ENCODE data around the gene PKM. TPM values are rescaled to one million over a fixed set of nuclear protein-coding genes. Genes with fewer than 3 reads are reported as not detected.
A peak's percentile ranks its signal among the peaks of the same experiment; 100 is the strongest.

Gene PKM
- total and polyA plus RNA-seq, 2 donors (not counting 3 experiments of a cell fraction or from before 2014, with no cell fraction given) = 689 to 968 TPM

GRCh38 chr15:72154316-72154715, 76.7 kb downstream of the PKM start:
- POLR2A ChIA-PET = no interaction called here
- no peak for FAIRE-seq

DNA sequence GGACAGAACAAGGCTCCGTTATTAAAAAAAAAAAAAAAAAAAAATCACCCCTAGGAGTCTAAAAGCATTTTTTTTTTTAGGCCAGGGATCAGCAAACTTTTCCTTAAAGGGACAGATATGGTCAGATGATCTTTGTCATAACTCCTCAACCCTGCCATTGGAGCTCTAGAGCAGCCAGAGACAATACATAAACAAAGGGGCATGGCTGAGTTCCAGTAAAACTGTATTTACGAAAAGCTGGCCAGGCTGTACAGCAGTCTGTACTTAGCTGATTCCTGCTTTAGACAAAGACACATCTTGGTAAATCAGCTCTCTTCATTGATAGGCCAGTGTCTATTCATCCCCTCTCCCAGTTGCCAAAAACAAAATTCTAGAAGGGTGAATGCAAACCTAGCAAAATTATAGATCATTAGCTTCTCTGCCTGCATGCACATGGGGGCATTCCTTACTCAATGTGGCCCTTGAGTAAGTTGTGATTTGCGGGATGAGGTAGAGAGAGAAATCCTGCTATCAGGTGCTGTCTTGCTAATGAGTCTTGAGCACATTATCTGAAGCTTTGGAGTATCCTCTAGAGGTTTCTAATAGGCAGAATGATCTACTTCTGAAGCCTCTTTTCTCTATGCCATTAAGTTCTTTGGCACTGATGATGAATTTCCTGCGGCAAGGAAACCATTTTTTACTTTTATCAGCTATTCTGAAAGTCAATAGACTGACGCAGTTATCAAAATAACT, 77.6 kb downstream of the PKM start:
- H3K9me3 ChIP-seq (replicated peaks; ENCODE audit: control insufficient read depth, insufficient read depth, low read length) = no peaks in the 10 kb centered on the region
- no peaks in the 10 kb centered on the region for H3K9me1 ChIP-seq (replicated peaks; ENCODE audit: control insufficient read depth, extremely low read depth, insufficient read depth, low read length)
- dilution Hi-C loops (cut with MboI; ENCODE audit: extremely low pct_ligation_motif_present, low sequenced_read_pairs) = no loop called here
- DNase-seq (ENCODE audit: low read depth, low spot score) (peak; percentile 59), FAIRE-seq (peak; percentile 80)
- H4K20me1 ChIP-seq (replicated peaks; ENCODE audit: control insufficient read depth, extremely low read depth, insufficient read depth, low read length) = no peaks in the 10 kb centered on the region
- BruUV-seq (replicated peaks) = no TSS peak
- intact Hi-C loops (cut with micrococcal nuclease) = no loop called here
- H3K4me3 ChIP-seq (replicated peaks in 1 of 3; ENCODE audit: insufficient read depth in 1 of 3, low read depth in 1 of 3, low read length in 3 of 3) = no peak overlapping the region
- no peaks in the 10 kb centered on the region for H3K27me3 ChIP-seq (ENCODE audit: control insufficient read depth in 2 of 2, insufficient read depth in 2 of 2, low read length in 2 of 2)
- no peak overlapping the region for H3K27ac ChIP-seq (ENCODE audit: insufficient read depth, low read depth, low read length)
- TF ChIP-seq, protein P1, sequence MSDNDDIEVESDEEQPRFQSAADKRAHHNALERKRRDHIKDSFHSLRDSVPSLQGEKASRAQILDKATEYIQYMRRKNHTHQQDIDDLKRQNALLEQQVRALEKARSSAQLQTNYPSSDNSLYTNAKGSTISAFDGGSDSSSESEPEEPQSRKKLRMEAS (IDR thresholded peaks at IDR 0.05; ENCODE audit: insufficient read depth, insufficient read length) = no peak
- TF ChIP-seq EZH2 (IDR thresholded peaks at IDR 0.05; ENCODE audit: borderline replicate concordance, low read depth, low read length, severe bottlenecking) (no peak), JUN (IDR thresholded peaks at IDR 0.05; ENCODE audit: borderline replicate concordance, insufficient read depth, insufficient read length, low read depth) (no peak), MYC (IDR thresholded peaks at IDR 0.05; ENCODE audit: low read depth, low read length) (no peak), GATA2 (IDR thresholded peaks at IDR 0.05; ENCODE audit: insufficient read depth, insufficient read length, low read depth, low read length) (no peak), POLR2A (IDR thresholded peaks at IDR 0.05; ENCODE audit: low read depth, low read length) (no peak), POLR2AphosphoS5 (IDR thresholded peaks at IDR 0.05; ENCODE audit: insufficient read depth, low read depth, low read length) (no peak), FOS (IDR thresholded peaks at IDR 0.05; ENCODE audit: borderline replicate concordance, insufficient read depth, low read length) (no peak)
- H3K79me2 ChIP-seq (ENCODE audit: control insufficient read depth, insufficient read depth, low read length) = no peaks in the 10 kb centered on the region
- peaks cover 20% of the 10 kb centered on the region for H3K4me1 ChIP-seq (ENCODE audit: control insufficient read depth, extremely low read depth, insufficient read depth, low read length)
- H2AFZ ChIP-seq (ENCODE audit: low read depth, low read length) = peak overlapping the region; percentile 36
- no peaks in the 10 kb centered on the region for H3K36me3 ChIP-seq (ENCODE audit: control insufficient read depth in 2 of 2, extremely low read depth in 1 of 2, insufficient read depth in 2 of 2, low read length in 2 of 2)
- H3K4me2 ChIP-seq (ENCODE audit: insufficient read depth, low read length) = no peak overlapping the region
- CTCF ChIA-PET = interaction anchor here (0.5 to 1.8 kb wide), 12 partner anchors 10 to 410 kb away, joined by 3 to 28 read pairs (median 3); no protein-coding TSS in a partner anchor
- H3K9ac ChIP-seq (replicated peaks; ENCODE audit: extremely low read depth, insufficient read depth, low read length) = no peak overlapping the region
- POLR2A ChIA-PET = interaction anchor here (0.7 kb wide), 1 partner anchor 16 kb away, joined by 14 read pairs; no protein-coding TSS in a partner anchor

More at GRCh38 chr15:72154316-72154715, 76.7 kb downstream of the PKM start:
- no TSS peak for BruUV-seq (replicated peaks)
- no peaks in the 10 kb centered on the region for H3K9me3 ChIP-seq (replicated peaks; ENCODE audit: control insufficient read depth, insufficient read depth, low read length)
- no peak for TF ChIP-seq POLR2A (IDR thresholded peaks at IDR 0.05; ENCODE audit: low read depth, low read length)
- H3K4me2 ChIP-seq (ENCODE audit: insufficient read depth, low read length) = no peak overlapping the region
- H3K4me3 ChIP-seq (replicated peaks in 1 of 3; ENCODE audit: insufficient read depth in 1 of 3, low read depth in 1 of 3, low read length in 3 of 3) = no peak overlapping the region
- no peak overlapping the region for H3K9ac ChIP-seq (replicated peaks; ENCODE audit: extremely low read depth, insufficient read depth, low read length)
- no peaks in the 10 kb centered on the region for H3K79me2 ChIP-seq (ENCODE audit: control insufficient read depth, insufficient read depth, low read length)
- peaks cover 20% of the 10 kb centered on the region for H3K4me1 ChIP-seq (ENCODE audit: control insufficient read depth, extremely low read depth, insufficient read depth, low read length)
- intact Hi-C loops (cut with micrococcal nuclease) = loop anchor here (2.0 kb wide), 1 partner anchor 706 kb away; no protein-coding TSS in a partner anchor
- CTCF ChIA-PET = interaction anchor here (1.0 to 1.8 kb wide), 9 partner anchors 9 to 411 kb away, joined by 3 to 28 read pairs (median 3); no protein-coding TSS in a partner anchor
- H3K27ac ChIP-seq (ENCODE audit: insufficient read depth, low read depth, low read length) = no peak overlapping the region
- H3K9me1 ChIP-seq (replicated peaks; ENCODE audit: control insufficient read depth, extremely low read depth, insufficient read depth, low read length) = no peaks in the 10 kb centered on the region
- no peaks in the 10 kb centered on the region for H3K36me3 ChIP-seq (ENCODE audit: control insufficient read depth in 2 of 2, extremely low read depth in 1 of 2, insufficient read depth in 2 of 2, low read length in 2 of 2)
- dilution Hi-C loops (cut with MboI; ENCODE audit: extremely low pct_ligation_motif_present, low sequenced_read_pairs) = no loop called here
- DNase-seq (ENCODE audit: low read depth, low spot score) = no peak
- no peaks in the 10 kb centered on the region for H4K20me1 ChIP-seq (replicated peaks; ENCODE audit: control insufficient read depth, extremely low read depth, insufficient read depth, low read length)
- H3K27me3 ChIP-seq (ENCODE audit: control insufficient read depth in 2 of 2, insufficient read depth in 2 of 2, low read length in 2 of 2) = no peaks in the 10 kb centered on the region
- H2AFZ ChIP-seq (ENCODE audit: low read depth, low read length) = peak overlapping the region; percentile 13
